GM20431 (cell line): ENCODE measurements around the gene CNDP1.

Experiments
- in situ Hi-C: fragments of 300-500 bp; cut with MseI, MboI; formaldehyde crosslinking; loops from one replicate; pipeline ENCODE4 v1.15.0; 2020; ENCODE audit warnings: low sequenced_read_pairs; ENCODE audit not compliant: unreplicated experiment

CNDP1 gene

GRCh38 chr18:74540652-74541421 lies 6.5 kb downstream of the CNDP1 start:
- in situ Hi-C loops, result no loop called here

- in situ Hi-C loops, result no loop called here
Measured at GRCh38 chr18:74541703-74542555, 7.6 kb downstream of the CNDP1 start.

- in situ Hi-C loops, result no loop called here
Measured at GRCh38 chr18:74544898-74545297, 10.6 kb downstream of the CNDP1 start.

- in situ Hi-C loops, result no loop called here
Measured at GRCh38 chr18:74546007-74546406, 11.7 kb downstream of the CNDP1 start.

GRCh38 chr18:74546751-74547530 lies 12.6 kb downstream of the CNDP1 start:
- in situ Hi-C loops, result no loop called here

GRCh38 chr18:74547860-74548259 lies 13.6 kb downstream of the CNDP1 start:
- in situ Hi-C loops, result no loop called here

GRCh38 chr18:74549591-74550104 lies 15.3 kb downstream of the CNDP1 start:
- in situ Hi-C loops, result loop anchor here (10.0 to 25.0 kb wide), 2 partner anchors 195 to 362 kb away; no protein-coding TSS in a partner anchor

GRCh38 chr18:74550886-74551285 lies 16.6 kb downstream of the CNDP1 start:
- in situ Hi-C loops, result loop anchor here (10.0 to 25.0 kb wide), 2 partner anchors 196 to 364 kb away; no protein-coding TSS in a partner anchor

- in situ Hi-C loops, result loop anchor here (10.0 to 25.0 kb wide), 2 partner anchors 197 to 364 kb away; no protein-coding TSS in a partner anchor
Measured at GRCh38 chr18:74551452-74551851, 17.2 kb downstream of the CNDP1 start.

GRCh38 chr18:74551936-74552555 lies 17.7 kb downstream of the CNDP1 start:
- in situ Hi-C loops, result loop anchor here (10.0 to 25.0 kb wide), 2 partner anchors 197 to 365 kb away; no protein-coding TSS in a partner anchor

GRCh38 chr18:74556126-74556525 lies 21.8 kb downstream of the CNDP1 start:
- in situ Hi-C loops, result loop anchor here (10.0 to 25.0 kb wide), 2 partner anchors 201 to 369 kb away; no protein-coding TSS in a partner anchor

GRCh38 chr18:74558096-74558495 lies 23.8 kb downstream of the CNDP1 start:
- in situ Hi-C loops, result loop anchor here (10.0 to 25.0 kb wide), 2 partner anchors 203 to 371 kb away; no protein-coding TSS in a partner anchor

- in situ Hi-C loops, result loop anchor here (25.0 kb wide), 1 partner anchor 375 kb away; no protein-coding TSS in a partner anchor
Measured at GRCh38 chr18:74562131-74562730, 27.9 kb downstream of the CNDP1 start.

GRCh38 chr18:74562775-74563174 lies 28.5 kb downstream of the CNDP1 start:
- in situ Hi-C loops, result loop anchor here (25.0 kb wide), 1 partner anchor 375 kb away; no protein-coding TSS in a partner anchor

GRCh38 chr18:74563999-74564398 lies 29.7 kb downstream of the CNDP1 start:
- in situ Hi-C loops, result loop anchor here (25.0 kb wide), 1 partner anchor 377 kb away; no protein-coding TSS in a partner anchor

- in situ Hi-C loops, result loop anchor here (25.0 kb wide), 1 partner anchor 378 kb away; no protein-coding TSS in a partner anchor
Measured at GRCh38 chr18:74565164-74565563, 30.9 kb downstream of the CNDP1 start.

- in situ Hi-C loops, result loop anchor here (25.0 kb wide), 1 partner anchor 379 kb away; no protein-coding TSS in a partner anchor
Measured at GRCh38 chr18:74565993-74566392, 31.7 kb downstream of the CNDP1 start.

GRCh38 chr18:74567822-74568221 lies 33.5 kb downstream of the CNDP1 start:
- in situ Hi-C loops, result loop anchor here (25.0 kb wide), 1 partner anchor 381 kb away; no protein-coding TSS in a partner anchor
